Endodermal cell (in vitro differentiated cells): Measurements from ENCODE around the gene NEURL3. TPM values are rescaled to one million over a fixed set of nuclear protein-coding genes. Genes with fewer than 3 reads are reported as not detected.

Experiments
- DNase-seq: peaks from one replicate; pipeline ENCODE4 v3.0.0-alpha.2; 2017
- H3K27ac ChIP-seq: 2 replicates; pipeline ENCODE4 v1.5.1; 2013; ENCODE audit warnings: mild to moderate bottlenecking, low read depth, low read length, moderate library complexity
- H3K27me3 ChIP-seq: 2 replicates; pipeline ENCODE4 v1.6.1; 2013; ENCODE audit warnings: mild to moderate bottlenecking, low read length, moderate library complexity; ENCODE audit not compliant: insufficient read depth, control insufficient read depth, poor library complexity, severe bottlenecking
- H3K36me3 ChIP-seq: 2 replicates; pipeline ENCODE4 v1.7.0; 2013; ENCODE audit warnings: mild to moderate bottlenecking, low read length, moderate library complexity; ENCODE audit not compliant: control insufficient read depth, insufficient read depth
- H3K4me1 ChIP-seq: one replicate; pipeline ENCODE4 v1.7.0; 2013; ENCODE audit warnings: low read length; ENCODE audit not compliant: control insufficient read depth, insufficient read depth
- H3K4me3 ChIP-seq: 2 replicates; pipeline ENCODE4 v1.5.1; 2013; ENCODE audit warnings: mild to moderate bottlenecking, low read length, moderate library complexity
- H3K9ac ChIP-seq: 2 replicates; pipeline ENCODE4 v1.6.1; 2013; ENCODE audit warnings: mild to moderate bottlenecking, low read length, moderate library complexity; ENCODE audit not compliant: poor library complexity, severe bottlenecking; ENCODE audit errors: extremely low read depth
- H3K9me3 ChIP-seq: 2 replicates; pipeline ENCODE4 v1.6.1; 2013; ENCODE audit warnings: mild to moderate bottlenecking, low read length, moderate library complexity; ENCODE audit not compliant: control insufficient read depth
- H3K27ac Mint-ChIP-seq: 2 replicates; pipeline ENCODE4 v1.8.0; 2020; ENCODE audit warnings: mixed read lengths
- H3K27me3 Mint-ChIP-seq: 2 replicates; pipeline ENCODE4 v1.8.0; 2021; ENCODE audit warnings: mild to moderate bottlenecking, mixed read lengths; ENCODE audit not compliant: insufficient read depth
- H3K36me3 Mint-ChIP-seq: 2 replicates; pipeline ENCODE4 v1.8.0; 2020; ENCODE audit warnings: low read depth, mixed read lengths
- H3K4me1 Mint-ChIP-seq: 2 replicates; pipeline ENCODE4 v1.8.0; 2020; ENCODE audit warnings: mixed read lengths
- H3K4me3 Mint-ChIP-seq: 2 replicates; pipeline ENCODE4 v1.8.0; 2020; ENCODE audit warnings: mild to moderate bottlenecking, moderate library complexity, mixed read lengths
- H3K9me3 Mint-ChIP-seq: 2 replicates; pipeline ENCODE4 v1.8.0; 2020; ENCODE audit warnings: mild to moderate bottlenecking, mixed read lengths
- CTCF ChIP-seq: fragments of 200-600 bp; sonication (generic); conservative IDR thresholded peaks from 2 replicates; pipeline ENCODE4 v1.5.0; 2021; ENCODE audit warnings: antibody characterized with exemption, mild to moderate bottlenecking
- WGBS, 2 experiments: methylation state at CpG; one replicate each; pipeline versions ENCODE4 v1.1.5 to v1.1.7; 2013; ENCODE audit warnings: missing lambda C conversion rate in 2 of 2, mixed read lengths in 1 of 2; ENCODE audit not compliant: insufficient coverage in 1 of 2, insufficient read length in 1 of 2; 5-methylcytosine and 5-hydroxymethylcytosine counted together
- total RNA-seq, 2 donors: library from RNA; stranded (reverse); fragmentation: NEBNext Ultra II Directional in 1 of 2; extraction: Animal tissue kit (Norgen Biotek cat#: 25700) in 1 of 2; gene quantifications; 2 replicates in 1 of 2; 3 replicates in 1 of 2; pipeline ENCODE4 v1.2.1, GENCODE V29; 2021

Gene NEURL3
- total RNA-seq, 2 donors from 2014 or later: not detected

- TF ChIP-seq CTCF: no peak
- Histone ChIP-seq H3K9me3 (no peaks in the 10 kb centered on the region), H3K9ac (no peak overlapping the region), H3K27ac (no peak overlapping the region), H3K36me3 (no peaks in the 10 kb centered on the region), H3K4me1 (no peaks in the 10 kb centered on the region), H3K27me3 (no peaks in the 10 kb centered on the region), H3K4me3 (no peak overlapping the region)
- Mint-ChIP-seq H3K4me1 (peaks cover 11% of the 10 kb centered on the region), H3K27ac (no peak overlapping the region), H3K36me3 (no peaks in the 10 kb centered on the region), H3K9me3 (no peaks in the 10 kb centered on the region), H3K4me3 (no peak overlapping the region), H3K27me3 (peaks cover 10% of the 10 kb centered on the region)
- DNase-seq: no peak
- WGBS, 2 experiments: 71 to 100% methylated on average over 2 to 3 of the region's 3 CpGs
Observed at GRCh38 chr2:96486696-96487095, 18.5 kb downstream of the NEURL3 start.

GRCh38 chr2:96485751-96486651, 19.2 kb downstream of the NEURL3 start:
- peak; percentile 72 for DNase-seq
- Histone ChIP-seq H3K36me3 (no peaks in the 10 kb centered on the region), H3K9me3 (no peaks in the 10 kb centered on the region), H3K4me1 (no peaks in the 10 kb centered on the region), H3K27me3 (no peaks in the 10 kb centered on the region), H3K27ac (no peak overlapping the region), H3K9ac (no peak overlapping the region), H3K4me3 (no peak overlapping the region)
- Mint-ChIP-seq H3K36me3 (no peaks in the 10 kb centered on the region), H3K27me3 (peaks cover 14% of the 10 kb centered on the region), H3K4me1 (peaks cover 11% of the 10 kb centered on the region), H3K27ac (no peak overlapping the region), H3K4me3 (peak overlapping the region; percentile 17), H3K9me3 (no peaks in the 10 kb centered on the region)
- 78 to 85% methylated on average over 10 to 31 of the region's 33 CpGs for WGBS, 2 experiments
- no peak for TF ChIP-seq CTCF

- Histone ChIP-seq H3K27ac (no peak overlapping the region), H3K36me3 (no peaks in the 10 kb centered on the region), H3K4me3 (no peak overlapping the region), H3K27me3 (no peaks in the 10 kb centered on the region), H3K9ac (no peak overlapping the region), H3K9me3 (peaks cover 5% of the 10 kb centered on the region), H3K4me1 (no peaks in the 10 kb centered on the region)
- TF ChIP-seq CTCF: no peak
- Mint-ChIP-seq H3K4me3 (no peak overlapping the region), H3K27me3 (peaks cover 14% of the 10 kb centered on the region), H3K36me3 (no peaks in the 10 kb centered on the region), H3K9me3 (no peaks in the 10 kb centered on the region), H3K27ac (no peak overlapping the region), H3K4me1 (peaks cover 11% of the 10 kb centered on the region)
- 74 to 90% methylated on average over 3 to 9 of the region's 9 CpGs for WGBS, 2 experiments
- peak; percentile 48 for DNase-seq
Observed at GRCh38 chr2:96485350-96485749, 19.8 kb downstream of the NEURL3 start.
